HG03439 (cell line): ENCODE data around the gene CRB1.

Source experiments
- ATAC-seq: cut with Tn5 transposase; IDR thresholded peaks from one replicate; pipeline ENCODE4 v1.9.1; 2021; ENCODE audit warnings: mild to moderate bottlenecking, moderate library complexity; ENCODE audit not compliant: unreplicated experiment

CRB1 gene

DNA sequence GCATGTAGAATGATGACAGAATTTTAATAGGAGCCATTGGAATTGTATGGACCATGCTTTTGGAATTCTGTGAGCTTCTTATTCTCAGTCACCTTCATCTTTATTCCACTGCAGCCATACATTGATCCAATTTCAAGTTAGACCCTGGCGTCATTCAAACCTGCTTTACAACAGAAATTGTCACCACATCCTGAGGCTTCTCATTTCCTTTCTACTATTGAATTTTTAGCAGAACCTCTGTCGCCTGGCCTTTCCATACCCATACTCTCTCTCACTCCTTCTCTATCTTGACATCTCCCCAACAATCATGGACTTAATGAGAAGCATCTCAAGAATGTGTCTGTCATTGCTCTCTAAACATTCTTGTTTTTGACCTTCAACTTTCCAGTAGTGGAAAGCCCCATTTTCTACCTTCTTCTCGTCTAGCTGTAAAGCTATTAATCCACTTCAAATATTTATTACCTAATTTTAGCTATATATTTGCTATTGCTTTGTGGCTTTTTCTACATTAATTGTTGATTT, 74.1 kb downstream of the CRB1 start:
- ATAC-seq, result no peak

DNA sequence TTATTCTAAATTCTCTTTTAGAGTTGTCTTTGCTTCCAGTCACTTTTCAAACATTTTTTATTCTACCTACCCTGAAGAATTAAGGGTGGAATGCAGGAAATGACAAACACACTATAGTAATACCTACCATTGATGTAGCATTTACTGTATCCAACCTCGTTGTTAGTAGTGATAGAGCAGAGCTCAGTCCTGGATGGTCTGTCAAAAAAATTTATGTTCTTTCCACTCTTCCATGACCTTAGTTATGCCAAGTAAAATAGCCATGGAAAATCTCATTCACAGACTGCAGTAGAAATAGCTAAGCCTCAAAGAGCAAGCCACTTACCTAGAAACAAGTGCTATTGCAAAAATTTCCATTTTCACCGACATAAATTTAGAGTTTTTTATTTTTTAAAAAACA, 74.6 kb downstream of the CRB1 start:
- ATAC-seq, result no peak

DNA sequence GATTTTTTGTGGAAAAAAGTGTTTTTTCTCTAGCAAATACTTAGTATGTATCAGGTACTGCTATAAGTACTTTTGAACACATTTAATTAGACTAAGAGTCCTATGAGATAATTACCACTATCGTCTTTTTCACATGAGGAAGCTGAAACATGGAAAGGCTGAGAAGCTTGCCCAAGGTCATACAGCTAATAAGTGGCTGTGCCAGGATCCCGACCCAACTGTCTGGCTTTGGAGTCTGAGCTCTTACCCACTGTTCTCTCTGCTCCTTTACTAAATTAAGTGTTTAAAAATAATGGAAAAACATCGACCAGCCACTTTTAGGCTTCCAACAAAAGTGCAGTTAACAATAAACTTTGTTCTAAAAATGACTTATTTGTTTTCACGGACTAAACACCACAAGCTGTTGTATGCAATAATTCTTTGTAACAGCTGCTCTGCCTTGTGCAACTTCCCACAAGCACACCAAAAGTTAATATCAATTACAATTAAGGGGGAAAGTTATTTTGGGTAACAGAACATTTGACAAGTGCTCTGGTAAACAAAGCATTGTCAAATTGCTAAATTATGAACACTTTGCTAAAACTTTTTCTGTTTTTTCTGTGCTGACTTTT, 75.7 kb downstream of the CRB1 start:
- ATAC-seq, result no peak

DNA sequence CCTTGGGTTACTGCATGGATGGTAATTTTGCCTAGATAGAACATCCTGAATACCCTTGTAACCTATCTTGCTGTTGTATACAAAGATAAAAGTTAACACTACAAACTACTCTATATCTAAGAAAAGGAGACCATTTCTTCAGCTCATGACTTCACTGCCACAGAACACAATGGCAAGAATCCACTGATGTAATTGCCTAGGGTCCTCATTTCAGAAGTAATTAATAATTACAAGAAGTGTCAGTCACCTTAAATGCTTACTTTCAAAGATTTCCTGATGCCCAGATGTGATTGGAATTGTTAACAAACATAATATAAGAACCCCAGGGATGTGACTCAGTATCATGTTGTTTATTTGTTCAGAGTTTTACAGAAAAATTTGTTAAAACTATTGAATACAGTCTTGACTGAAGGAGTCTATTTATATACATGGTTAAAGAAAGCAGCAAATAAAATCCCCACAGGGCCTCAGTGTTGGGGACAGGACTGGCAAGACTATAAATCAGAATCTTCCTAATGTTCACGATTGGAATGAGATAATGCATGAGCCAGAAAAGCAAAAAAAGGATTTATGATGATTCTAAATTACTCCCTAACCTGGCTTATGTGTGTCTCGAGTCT, 83.9 kb downstream of the CRB1 start:
- ATAC-seq, result no peak

DNA sequence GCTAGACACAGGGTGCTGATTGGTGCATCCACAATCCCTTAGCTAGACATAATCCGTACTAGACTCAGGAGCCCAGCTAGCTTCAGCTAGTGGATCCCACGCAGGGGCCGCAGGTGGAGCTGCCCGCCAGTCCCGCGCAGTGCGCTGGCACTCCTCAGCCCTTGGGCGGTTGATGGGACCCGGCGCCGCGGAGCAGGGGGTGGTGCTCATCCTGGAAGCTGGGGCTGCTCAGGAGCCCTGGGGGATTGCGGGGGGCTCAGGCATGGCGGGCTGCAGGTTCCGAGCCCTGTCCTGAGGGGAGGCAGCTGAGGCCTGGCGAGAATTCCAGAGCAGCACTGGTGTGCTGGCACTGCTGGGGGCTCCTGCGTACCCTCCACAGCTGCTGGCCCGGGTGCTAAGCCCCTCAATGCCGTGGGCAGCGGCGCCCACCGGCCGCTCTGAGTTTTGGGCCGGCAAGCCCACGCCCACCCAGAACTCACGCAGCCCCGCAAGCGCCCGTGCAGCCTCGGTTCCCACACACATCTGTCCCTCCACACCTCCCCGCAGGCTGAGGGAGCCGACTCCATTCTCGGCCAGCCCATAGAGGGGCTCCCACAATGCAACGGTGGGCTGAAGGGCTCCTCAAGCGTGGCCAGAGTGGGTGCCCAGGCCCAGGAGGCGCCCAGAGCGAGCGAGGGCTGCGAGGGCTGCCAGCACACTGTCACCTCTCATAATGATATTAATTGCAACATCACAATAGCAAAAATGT, 87.4 kb downstream of the CRB1 start:
- no peak for ATAC-seq

DNA sequence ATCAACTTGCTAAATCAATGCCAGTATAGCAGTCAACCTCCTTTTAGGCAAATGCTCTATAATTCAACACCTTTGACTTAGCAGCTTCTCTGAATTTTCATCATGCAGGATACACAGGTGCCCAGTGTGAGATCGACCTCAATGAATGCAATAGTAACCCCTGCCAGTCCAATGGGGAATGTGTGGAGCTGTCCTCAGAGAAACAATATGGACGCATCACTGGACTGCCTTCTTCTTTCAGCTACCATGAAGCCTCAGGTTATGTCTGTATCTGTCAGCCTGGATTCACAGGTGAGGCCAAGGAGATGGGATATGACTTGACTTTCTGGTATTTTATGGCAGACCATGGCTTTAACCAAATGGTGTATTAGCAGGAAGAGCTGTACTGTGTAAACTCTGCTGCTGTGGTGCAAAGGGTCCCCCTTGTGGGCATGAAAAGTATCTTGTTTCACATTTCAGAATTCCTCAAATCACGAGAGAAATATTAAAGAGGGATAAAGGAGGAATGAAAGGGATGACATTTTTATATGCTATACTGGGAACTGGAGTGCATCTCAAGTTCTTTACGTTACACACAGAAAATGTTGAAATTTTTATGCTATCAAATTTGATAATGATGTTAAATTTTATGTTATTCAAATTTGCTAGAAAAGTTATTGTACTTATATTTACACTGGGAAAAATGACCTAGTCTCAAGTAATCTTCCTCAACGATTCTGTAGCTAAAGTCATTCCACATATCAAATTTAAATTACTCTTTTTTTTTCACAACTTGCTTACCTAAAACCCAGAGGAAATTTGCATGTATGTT, 88.9 kb downstream of the CRB1 start:
- ATAC-seq, result no peak

DNA sequence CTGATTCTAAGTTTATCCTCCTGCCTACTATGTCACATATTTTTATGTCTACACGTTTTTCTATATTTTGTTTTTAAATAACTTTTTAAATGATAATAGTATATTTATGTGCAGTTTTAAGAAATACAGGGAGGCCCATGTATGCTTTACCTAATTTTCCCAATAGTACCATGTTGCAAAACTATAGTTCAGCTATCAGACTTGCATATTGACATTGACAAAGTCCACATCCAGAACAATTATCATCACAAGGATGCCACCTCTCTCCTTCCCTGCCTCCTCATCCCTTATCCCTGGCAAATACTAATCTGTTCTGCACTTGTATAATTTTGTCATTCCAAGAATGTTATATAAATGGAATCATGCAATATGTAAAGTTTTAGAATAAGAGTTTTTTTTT, 90.9 kb downstream of the CRB1 start:
- no peak for ATAC-seq

DNA sequence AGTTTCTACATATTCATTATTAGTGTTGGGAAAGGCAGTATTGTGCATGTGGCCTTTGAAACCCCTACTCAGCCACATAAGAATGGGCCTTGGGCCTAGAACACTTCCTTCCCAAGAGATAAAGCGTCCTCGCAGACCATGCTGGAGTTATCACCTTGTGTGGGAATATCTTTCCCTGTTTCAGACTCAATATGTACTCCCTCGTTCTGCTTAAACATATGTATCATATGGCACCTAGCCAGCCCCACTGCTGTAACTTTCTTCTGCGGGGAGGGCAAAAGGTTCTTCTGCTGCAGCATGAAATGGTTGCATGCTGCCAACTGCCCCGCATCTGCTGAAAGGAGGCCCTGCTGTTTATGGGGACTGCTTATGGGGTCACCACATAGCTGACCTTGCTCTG, 92.0 kb downstream of the CRB1 start:
- no peak for ATAC-seq

DNA sequence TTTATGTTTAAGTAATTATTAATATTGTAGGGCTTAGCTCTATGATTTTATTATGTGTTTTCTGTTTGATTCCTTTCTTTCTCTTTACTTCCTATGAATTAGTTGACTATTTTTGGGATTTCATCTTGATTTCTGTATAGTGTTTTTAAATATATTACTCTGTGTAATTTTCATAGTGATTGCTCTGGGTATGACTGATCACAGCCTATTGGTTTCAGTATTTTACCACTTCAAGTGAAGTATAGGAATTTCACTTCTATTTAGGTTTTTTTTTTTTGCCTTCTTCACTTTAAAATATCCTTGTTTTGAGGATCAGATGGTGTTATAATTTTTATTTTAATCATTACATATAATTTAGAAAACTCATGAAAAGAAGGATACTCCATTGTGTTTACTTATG, 94.8 kb downstream of the CRB1 start:
- ATAC-seq, result no peak

DNA sequence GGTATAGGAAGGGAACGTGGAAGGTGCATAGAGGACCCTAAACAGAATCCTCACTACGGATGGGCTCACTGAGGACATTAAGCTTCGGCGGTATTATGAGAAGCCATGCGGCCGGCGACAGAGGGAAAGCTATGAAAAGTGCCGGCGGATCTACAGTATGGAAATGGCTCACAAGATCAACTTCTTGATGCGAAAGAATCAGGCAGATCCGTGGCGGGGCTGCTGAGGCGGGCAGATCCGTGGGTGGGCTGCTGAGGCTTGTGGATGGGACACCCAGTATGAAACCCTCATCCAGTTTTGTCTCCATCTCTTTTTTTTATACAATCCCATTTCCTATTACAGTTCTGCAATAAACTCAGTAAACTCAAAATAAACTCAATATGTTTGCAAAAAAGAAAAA, 95.8 kb downstream of the CRB1 start:
- ATAC-seq, result no peak

DNA sequence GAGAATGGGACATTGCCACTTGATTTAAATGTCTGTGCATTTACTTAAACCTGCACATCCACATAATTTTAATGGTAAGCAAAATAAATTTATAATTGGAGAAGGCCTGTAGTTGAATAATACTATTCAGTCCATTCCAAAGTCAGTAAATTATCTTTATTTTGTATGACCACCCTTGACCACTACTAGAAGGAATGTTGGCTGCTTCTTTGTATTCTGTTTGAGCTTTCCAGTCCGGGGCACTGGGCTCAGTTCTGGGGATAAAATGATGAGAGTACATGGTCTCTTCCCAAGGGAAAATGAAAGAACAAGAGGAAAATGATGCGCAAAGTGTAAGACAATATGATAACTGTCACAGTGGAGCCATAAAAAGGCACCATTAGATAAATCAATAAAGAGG, 98.9 kb downstream of the CRB1 start:
- no peak for ATAC-seq

DNA sequence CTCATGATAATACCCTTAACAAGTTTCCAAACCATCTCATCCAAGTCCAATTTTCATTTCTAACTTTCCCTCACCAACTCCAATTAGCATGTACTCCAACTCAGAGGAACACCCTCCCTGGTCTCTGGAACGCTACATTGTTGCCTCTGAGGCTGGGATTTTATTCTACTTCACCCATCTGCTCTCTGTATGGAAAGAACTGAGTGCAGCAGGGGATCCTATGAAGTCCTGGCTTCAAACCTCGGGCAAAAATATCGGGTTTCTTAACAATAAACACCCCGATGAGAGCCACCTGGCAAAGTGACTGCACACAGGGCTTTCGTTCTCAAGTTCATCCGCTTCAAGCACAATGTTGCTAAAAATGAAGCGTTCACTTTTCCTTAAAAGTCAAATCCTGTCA, 99.6 kb downstream of the CRB1 start:
- ATAC-seq, result no peak

DNA sequence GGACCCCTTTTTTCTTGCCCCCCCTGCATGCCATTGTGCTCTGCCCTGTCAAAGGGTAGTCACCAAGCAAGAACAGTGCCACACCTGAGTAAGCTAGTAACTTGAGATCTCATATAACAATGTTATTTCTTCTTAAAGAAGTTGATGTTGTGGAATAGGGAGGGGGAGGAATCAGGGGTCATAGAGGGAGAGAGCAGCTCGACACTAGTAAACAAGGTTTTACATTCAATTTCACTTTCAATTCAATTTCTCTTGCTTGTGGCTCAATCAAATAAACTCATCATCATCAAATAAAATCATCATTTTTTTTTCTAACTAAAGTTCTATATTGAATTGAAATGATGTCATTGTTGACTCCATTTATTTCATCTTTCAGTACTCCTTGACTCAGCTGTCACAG, 106.4 kb downstream of the CRB1 start:
- no peak for ATAC-seq

DNA sequence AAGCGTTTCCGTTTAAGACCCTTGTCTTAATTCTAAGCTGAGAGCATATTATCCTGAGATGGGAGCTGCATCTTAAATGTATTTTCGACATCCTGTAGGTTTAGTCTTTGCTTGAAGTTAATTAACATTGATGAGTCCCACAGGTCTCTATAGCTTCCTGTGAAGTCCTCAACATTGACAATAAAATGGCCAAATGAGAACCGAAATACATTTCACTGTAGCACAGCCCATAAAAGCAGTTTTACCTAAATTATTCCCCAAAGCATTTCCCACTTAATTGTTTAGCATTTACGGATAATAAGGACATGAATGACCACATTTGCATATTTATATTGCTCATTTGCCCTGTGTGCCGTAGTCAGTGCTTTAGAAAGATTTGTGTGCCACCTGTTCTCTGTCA, 116.4 kb downstream of the CRB1 start:
- ATAC-seq, result no peak

DNA sequence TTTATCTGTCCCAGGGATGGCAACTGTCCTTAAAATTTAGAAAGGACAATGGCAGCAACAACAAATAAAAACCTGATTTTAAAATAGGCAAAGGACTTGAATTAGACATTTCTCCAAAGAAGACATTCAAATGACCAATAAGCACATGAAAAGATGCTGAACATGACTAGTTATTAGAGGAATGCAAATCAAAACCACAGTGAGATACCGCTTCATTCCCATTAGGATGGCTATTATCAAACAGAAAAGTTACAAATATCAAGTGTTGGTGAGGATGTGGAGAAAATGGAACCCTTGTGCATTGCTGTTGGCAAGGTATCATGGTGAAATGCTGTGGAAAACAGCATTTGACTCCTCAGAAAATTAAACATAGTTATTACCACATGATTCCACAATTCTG, 120.7 kb downstream of the CRB1 start:
- ATAC-seq, result no peak

DNA sequence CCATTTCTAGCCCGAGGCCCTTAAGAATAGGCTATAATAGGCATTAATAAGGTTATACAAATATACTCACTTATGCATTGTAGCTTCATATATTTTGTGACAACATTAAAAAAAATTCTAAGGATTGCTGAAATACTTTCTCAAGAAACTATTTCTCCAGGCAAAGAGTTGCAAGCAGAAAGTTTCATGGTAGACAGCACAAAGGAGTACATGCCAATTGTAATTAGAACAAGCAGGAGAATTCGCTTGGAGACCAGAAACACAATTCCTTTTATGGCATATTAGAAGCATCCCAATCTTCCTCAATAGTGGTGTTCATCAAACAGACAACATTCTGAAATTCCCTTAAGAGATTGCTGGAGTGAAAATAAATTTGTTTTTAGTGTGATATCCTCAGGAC, 122.8 kb downstream of the CRB1 start:
- ATAC-seq, result no peak

DNA sequence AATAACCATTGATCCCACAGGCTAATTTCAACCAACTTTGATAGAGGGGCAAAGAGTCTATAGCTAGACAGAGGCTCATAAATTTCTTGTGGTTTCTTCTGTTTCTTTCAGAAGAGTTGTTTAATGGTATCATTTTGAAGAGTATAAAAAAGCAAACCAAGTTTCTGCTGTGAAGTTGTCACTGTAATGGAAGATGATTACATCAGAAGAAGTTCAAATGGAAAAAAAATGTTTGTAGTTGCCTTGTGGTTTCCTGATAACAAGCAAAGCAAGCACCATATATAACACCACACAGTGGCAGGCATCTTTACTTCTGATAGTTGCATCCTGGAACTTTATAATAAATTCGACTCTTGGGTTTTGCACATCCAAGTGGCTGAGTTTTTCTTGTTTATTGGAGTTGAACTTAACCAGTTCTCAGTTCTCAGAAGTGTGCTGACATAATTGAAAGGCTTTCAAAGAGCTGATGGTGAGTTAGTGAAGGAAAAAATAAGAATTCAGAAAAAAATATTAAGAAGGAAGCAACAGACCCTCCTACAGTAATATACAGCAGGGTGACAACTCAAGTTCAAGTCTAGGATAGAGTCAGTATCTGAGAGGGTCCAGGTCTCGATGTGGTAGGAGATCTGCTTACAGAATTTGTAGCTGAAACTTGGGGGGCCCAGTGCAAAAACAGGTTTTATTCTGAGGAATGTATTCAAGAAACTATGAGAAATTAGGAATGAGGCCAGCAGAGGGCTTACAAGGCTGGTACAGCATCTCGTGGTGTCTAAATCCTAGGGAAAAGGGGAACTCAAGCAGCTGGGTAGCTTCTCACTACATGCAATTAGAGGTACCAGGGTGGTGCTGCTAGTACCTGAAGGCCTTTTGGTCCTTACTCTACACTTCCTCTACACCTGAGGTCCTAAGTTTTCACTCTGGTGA, 123.5 kb downstream of the CRB1 start:
- ATAC-seq, result no peak

DNA sequence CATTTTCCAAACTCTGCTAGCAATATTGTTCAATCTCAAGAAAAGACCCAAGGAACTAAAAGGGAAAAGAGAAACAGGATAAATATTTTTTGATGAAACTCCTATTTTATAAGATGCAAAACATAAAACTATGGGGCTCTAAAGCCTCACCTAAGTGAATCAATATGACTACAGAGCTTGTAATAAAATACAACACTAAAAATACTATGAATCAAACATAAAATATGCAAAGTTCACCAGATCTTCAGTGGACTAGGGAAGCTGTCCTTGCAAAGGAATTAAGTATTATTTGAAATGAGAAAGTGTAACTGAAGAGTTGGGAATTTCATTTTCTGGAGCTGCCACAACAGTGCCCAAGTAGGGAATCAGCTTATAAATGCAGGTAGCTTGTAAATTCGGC, 124.5 kb downstream of the CRB1 start:
- no peak for ATAC-seq

DNA sequence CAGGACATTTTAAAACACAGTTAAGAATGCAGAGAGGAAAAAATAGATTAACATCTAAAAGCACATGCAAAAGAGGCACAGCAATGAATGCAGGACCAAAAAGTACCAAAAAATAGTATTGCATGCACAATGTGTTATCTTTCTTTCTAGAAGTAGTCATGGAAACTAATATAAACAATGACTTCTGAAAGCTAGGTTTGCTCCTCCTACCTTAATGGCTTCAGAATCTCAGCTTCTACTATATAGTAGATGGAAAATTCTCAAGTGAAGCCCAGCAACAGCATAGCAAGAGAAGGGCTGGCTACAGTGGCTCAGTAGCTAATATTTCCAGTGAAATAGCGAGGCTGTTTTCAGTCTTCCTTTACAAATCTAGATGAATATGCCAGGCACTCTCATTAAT, 125.1 kb downstream of the CRB1 start:
- ATAC-seq, result no peak

DNA sequence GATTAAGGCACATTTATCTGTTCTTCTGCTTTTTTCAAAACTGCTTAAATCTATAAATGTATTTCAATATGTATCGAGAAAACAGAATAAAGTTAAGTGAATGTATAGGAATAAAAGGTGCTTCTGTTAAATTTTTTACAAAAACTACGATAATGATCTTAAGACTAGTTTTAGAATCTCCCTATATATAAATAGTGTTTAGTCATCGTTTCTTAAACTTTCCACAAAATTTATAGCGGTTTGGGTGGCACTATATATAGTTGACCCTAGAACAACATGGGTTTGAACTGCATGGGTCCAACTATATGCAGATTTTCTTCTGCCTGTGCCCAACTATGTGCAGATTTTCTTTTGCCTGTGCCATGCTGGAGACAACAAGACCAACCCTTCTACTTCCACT, 125.7 kb downstream of the CRB1 start:
- ATAC-seq, result no peak
